Iris pigment epithelial cell (primary cell): ENCODE results near the gene HMCN1.

Experiments used
- DNase-seq: peaks from one replicate; pipeline ENCODE4 v3.0.0-alpha.2; 2011; ENCODE audit warnings: low read depth

Gene HMCN1

DNA sequence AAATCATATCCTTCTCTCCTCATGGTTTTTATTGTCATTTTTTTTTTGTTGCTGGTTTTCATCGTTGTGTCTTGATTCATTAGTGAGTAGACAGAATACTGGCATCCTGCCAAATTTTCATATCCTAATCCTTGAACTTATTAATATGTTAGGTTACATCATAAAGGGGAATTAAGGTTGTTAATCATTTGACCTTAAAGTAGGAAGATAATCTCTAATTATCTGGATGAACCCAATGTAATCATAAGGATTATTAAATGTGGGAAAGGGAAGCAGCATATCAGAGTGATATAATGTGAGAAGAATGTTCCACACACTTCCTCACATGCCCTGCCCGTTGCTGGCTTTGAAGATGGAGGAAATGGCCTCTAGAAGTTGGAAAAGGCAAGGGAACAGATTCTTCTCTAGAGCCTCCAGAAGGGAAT lies 299.7 kb downstream of the HMCN1 start:
- peak; percentile 30 for DNase-seq

DNA sequence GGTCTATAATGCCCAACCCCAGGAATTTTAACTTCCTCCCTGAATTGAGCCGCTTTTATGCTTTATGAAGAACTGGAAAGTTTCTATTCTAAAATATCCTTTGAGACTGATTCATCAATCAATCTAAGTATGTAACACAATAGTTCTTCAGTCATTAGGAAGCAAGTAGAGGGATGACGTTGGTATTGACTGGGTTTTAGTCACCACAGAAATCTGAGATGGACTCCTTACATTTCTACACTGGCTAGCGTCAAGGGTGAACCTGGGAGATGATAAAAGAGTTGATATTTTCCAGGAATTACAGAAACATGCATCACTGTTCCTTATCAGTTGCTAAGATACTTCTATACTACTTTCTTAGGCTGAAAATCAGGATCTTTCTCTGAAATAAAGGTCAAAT lies 308.0 kb downstream of the HMCN1 start:
- no peak for DNase-seq

DNA sequence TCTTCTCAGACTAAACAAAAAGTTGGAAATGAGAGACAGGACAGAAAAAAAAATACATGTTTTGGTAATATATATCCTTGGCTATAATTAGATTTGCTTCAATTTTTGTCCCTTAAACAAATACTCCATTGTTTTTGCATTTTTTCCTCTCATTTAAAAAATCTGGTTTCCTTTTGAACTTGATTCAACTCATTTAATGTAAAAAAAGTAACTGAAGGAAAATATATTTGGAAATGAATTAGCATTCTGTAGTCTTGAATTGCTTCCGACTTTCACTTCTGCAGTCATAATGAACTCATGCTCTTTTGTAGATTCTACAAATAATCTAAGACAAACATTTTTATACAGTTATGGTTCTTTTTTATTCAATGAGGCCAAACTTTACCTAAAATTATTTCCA lies 309.1 kb downstream of the HMCN1 start:
- DNase-seq, result no peak

DNA sequence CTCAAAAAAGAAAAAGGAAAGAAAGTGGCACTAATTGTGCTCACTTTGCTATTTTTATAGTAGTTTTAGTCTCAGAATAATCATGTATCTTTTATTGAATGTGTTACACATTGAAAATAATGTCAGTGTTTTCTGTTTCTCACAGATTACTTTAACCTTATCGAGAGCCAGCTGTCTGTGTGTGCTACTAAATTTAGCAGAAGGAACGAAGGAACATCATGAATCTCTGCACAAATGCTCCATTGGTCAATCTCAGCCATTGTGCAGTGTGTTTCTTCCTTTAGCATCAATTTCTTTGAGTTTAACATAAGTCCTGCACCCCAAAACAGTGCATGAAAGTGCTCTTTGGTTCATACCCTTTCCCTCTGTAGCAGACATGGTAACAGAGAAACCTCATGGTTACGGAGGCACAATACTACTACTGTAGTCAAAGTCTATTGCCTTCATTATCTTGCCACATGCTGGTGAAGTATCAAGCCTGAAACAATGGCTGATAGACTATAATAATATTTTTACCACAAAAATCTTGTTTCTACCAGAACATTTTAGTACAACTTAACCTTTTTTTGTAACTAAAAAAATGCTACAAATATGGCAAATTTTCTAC lies 310.0 kb downstream of the HMCN1 start:
- DNase-seq, result no peak

DNA sequence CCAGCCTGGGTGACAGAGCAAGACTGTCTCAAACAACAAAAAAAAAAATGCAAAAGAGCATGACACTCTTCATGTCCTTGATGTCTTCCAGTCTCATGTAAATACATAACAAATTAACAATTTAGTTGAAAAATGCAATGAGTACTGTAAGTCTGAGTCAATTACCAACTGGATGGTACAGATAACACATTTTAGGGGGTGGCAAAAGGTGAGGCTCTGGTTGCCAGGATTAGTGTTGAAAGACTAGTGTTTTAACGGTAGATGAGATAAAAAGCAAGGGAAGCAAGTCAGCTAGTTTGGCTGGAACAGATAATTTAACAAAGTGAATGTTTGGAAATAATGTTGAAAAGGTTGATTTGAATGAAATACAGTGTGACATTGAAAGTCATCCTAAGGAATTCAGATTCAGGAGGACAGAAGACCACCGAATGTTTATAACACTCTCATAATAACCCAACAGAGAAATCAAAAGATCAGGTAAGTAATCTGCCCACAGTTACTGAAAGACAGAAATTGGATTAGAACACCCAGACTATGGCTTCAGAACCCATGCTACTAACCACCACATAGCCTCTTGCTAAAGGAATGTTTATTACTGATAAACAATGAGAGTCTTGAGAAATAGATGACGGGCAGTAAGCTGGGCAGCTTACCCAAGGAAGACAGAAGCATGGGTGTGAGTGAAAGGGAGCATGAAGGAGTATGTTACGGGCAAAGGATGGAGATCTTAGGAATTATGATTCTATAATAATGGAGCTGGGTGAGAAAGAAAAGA lies 312.4 kb downstream of the HMCN1 start:
- DNase-seq, result peak; percentile 9

DNA sequence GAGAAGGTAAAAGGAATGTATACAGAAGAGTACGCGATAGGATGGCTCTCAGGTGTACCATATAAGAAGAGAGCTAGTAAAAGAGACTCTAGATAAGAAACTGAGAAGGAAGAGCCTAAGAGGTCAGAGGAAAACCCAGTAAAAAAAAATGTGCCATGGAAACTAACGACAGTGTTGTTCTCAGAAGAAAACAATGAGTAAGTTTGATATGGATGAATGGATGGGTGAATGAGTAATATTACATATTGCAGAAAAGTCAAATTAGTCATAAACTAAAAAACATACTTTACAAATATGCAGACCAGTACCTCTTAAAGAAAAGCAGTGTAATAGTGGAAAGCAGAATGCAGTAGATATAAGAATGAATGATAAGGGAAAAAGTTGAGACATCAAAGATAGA lies 316.2 kb downstream of the HMCN1 start:
- peak; percentile 35 for DNase-seq

DNA sequence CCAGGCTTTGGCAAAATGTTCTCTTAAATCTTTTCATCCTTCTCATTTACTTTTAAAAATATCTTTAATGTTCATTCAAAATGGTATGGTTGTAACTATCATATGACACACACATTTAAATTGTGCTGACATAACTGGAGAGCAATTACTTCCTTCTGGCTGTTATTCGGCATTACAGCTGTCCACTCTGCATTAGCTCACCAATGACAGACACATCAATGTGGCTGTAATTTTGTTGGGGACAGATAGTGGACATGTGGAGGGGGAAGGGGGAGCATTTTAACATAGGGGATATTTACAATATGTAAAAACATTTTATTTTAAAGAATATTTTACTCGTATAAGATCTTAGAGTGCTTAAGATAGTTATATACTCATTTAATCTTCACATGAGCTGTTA lies 319.8 kb downstream of the HMCN1 start:
- no peak for DNase-seq

DNA sequence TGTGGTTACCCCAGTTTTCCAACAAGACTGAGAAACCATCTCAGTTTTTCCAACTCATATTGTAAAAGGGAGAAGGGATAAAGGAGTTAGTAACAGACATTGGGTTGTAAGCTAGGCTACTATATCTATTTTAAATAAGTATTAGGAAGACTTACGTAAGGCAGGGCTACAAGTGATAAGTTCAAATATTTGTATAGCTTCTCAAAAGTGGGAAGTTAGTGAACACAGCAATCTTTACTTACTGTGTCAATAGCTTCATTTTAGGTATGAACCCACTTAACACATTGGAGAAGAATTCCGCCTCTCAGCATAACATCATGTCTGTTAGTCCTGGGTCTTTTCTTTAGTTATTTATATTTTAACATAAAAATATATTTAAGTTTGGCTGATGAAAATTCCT lies 320.7 kb downstream of the HMCN1 start:
- DNase-seq, result no peak

DNA sequence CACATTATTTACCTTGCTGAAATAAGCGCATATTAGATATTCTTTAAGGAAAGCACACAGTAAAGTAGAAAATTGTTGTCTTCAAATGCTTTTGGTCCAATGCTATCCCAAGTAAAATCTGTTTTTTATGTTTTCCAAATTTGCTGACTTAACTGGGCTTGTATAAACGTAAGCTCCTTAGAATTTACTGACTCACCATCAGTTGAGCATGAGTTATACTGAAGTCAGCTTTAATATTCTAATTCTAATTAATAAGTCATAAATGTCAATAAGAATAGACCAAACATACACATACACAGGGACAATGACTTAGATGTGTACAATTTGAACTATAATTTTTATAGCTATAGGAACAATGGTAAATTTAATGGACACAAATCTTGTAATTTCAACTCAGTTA lies 321.7 kb downstream of the HMCN1 start:
- peak; percentile 43 for DNase-seq

DNA sequence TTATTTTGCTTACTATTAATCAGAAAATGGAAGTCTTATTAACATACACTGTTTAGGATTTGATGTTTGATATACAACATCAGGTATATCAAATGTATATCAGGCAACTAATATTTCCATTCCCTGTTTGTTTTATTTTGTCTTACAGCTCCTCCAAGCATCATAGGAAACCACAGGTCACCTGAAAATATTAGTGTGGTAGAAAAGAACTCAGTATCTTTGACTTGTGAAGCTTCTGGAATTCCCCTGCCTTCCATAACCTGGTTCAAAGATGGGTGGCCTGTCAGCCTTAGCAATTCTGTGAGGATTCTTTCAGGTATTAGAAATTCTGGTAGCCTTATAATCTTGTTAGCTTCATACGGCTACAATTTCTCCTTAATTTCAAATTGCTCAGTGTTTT lies 322.9 kb downstream of the HMCN1 start:
- no peak for DNase-seq

DNA sequence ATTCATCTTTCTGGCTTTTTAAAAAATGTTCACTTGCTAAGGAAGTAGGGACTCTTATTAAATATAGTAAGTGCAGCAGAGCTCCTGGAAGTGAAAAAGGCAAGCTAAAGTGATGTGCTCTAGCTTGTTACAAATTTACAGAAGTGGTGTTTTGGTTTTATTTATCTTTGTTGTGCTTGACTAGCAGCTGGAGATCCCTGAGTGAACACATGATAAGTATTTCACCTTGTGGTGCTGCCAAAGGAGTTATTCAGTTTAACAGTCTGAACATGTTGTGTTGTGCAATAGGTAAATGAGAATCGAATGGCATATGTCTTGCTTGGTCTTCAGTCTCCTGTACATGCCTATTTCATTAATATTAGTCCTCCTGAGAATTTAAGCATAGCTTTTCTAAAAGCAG lies 325.1 kb downstream of the HMCN1 start:
- DNase-seq, result peak; percentile 78

DNA sequence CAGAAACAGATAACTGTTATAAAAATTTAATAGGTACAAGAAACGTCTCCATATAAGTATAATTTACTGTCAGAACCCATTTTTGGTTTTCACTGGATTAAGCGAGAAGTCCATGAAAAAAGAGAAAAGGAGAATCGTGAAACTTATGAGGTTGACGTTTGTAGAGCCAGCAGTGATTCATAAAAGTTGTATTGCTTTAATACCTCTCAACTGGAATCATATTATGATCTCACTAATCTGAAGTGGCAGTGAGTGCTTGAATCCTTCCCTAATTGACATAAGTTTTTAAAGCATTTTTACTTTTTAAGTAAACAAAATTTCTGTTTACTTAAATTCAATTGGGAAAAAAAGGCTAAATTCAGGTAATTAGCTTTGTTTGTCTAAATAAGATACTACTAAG lies 325.6 kb downstream of the HMCN1 start:
- DNase-seq, result no peak

DNA sequence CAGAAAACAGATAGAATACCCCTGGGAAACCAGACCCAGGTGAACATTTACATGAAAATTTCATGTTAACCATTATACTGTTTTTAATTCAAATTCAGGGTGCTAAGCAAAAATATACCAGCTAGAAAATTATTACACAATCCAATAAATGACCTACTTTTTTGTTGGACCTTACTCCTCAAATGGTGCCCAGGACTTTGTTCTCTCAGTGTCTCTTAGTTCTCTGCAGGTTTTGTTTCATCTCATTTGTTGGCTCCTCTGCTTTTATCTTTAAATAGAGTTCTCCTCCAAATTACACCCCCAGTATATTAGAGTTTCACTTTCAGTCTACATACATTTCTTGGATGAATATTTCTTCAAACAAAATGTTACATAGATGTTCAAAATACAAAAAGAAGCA lies 326.0 kb downstream of the HMCN1 start:
- DNase-seq, result no peak

DNA sequence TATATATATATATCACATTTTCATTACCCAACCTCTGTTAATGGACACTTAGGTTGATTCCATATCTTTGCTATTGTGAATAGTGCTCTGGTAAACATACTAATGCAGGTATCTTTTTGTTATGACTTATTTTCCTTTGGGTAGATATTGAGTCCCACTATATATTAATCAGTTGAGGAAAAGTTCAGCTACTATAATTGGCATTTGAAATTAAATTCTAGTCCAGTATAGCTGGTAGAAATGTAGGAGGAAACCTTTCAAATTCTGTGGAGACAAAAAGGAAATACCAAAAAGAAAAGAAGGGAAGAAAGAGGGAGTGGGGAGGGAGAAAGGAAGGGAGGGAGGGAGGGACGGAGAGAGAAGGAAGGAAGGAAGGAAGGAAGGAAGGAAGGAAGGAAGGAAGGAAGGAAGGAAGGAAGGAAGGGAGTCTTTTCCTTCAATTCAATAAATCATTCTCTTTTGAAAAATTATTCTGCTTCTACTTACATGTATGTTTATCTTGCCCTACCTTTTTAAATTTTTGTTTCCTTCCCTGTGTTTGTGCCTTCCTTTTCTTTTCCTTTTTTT lies 329.0 kb downstream of the HMCN1 start:
- no peak for DNase-seq

DNA sequence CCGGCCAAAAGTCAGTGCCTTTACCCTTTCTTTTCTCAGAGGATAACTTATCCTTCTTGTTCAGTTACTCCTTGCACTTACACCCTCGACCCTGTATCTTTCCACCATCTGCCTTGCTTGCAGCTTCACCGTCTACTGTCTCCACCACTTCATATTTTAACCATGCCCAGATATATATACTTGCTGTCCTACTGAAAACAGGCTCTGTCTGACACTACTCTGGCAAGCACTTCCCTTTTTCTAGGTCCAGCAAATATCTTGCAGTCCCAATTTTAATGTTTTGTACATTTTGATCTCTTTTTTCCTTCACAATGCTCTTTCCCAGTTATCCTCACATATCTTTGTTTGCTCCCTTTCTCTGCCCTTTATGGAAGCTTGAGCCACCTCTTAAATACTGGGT lies 332.2 kb downstream of the HMCN1 start:
- no peak for DNase-seq

DNA sequence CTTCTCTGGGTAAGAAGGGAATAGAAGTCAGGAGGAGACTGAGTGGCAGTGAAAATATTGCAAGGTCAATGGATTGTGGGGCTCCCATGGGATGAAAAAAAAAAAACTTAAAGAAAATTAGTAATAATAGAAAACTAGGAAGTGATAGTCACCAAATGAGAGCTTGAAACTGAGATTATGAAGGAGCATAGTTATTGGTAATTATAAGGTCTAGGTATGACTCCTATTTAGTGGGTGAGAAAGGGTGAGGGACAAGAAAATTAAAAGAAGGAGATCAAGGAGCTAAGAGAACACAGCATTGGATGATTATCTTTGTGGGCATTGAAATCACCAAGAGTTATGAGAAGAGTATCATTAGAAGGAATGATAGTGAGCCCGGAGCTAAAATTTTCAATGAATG lies 339.5 kb downstream of the HMCN1 start:
- no peak for DNase-seq

DNA sequence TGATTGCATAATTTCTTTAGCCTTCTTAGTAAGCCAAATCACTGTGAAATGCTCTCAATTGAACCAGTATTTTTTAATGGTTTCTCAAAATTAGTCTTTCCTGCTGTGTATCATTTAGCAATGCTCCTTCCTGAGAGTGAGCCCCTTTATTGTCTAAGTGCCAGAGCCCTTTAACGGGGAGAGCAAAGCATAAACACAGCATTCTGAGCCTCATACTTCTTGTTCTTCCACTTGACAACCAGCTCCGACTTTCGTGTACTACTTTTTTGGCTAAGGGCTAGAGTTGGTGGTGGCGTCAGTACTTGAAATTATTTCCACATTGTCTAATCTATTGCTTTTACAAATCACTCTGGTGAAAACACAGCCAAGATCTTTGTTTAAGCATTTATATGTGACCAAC lies 341.8 kb downstream of the HMCN1 start:
- no peak for DNase-seq

DNA sequence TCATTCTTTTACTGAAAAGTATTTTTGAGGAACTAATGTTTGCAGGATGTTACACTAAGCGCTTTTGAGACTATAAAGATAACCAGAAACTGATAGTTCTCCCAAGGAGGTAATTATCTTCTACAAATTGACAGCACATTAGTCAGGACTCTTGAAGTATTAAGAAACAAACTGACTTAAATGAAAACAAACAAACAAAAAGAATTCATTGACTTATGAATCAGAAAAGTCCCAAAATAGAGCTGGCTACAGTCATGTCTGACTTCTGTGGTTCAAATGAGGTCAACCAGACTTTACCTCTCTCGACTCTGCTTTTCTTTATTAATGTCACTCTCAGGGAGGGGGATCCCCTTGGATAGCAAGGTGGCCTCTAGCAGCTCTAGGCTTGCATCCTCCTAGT lies 344.1 kb downstream of the HMCN1 start:
- peak; percentile 55 for DNase-seq

DNA sequence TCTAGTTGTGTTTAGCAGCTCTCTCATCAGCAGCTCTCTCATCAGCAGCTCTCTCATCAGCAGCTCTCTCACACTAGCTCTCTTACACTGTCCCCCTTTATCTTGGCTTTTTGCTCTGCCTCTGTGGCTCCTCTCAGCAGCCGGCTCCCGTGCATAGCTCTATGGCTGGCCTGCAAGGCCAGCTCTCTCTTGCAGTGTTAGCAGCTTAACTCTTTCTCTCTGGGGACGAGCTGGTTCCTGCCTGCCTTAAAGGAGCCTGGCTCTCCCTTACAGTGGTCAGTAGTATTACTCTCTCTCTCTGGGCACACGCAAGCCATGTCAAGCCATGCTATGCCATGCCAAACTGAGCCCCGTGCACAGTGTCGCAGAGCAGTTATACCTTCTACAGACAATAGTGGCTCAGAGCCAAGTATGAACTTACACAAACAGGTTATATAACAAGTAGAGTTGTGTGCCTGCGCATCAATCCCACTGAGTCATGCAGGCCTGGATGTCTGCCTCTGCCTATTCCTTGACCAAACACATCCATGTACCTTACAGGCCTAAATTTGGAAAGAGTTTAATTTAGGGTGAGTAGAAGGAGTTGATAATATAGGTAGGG lies 345.0 kb downstream of the HMCN1 start:
- DNase-seq, result no peak

DNA sequence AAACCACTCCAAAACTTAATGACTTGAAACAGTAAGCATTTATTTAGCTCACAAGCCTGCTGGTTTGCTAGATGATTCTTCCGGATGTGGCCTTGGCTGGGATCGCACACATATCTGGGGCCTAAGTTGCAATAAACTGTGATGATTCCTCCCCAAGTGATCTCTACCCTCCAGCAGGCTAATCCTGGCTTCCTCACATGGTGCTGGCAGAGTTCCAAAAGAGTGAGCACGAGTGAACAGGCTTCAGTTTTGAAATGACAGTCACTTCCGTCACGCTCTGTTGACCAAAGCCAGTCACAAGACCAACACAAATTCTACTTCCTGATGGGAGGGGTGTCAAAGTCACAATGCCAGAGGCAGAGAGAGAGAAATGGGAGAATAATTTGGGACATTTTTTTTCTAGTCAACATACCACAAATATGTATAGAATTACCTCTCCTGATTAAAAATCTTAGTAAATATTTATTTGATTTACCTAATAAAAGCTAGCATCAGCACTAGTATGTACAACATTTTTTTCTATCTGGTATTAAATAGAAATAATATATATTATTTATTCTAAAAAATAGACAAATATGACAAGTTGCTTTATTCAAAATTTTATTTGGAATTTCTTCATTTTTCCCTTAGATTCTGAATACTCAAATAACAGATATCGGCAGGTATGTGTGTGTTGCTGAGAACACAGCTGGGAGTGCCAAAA lies 348.2 kb downstream of the HMCN1 start:
- DNase-seq, result peak; percentile 93

DNA sequence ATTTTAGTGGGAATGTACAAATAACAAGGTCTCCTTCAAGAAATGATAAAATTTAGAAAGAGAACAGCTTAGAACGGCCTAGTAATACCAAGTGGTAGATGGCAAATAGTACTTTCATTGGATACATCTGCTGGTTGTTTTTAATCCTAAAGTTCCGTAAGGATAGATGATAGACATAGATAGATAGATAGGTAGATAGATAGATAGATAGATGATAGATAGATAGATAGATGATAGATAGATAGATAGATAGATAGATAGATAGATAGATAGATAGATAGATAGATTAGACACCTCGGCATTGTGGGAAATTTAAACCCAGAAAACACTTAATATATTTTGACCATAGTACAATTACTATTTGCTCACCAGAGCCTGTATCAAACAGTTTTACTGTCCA lies 352.4 kb downstream of the HMCN1 start:
- DNase-seq, result no peak

DNA sequence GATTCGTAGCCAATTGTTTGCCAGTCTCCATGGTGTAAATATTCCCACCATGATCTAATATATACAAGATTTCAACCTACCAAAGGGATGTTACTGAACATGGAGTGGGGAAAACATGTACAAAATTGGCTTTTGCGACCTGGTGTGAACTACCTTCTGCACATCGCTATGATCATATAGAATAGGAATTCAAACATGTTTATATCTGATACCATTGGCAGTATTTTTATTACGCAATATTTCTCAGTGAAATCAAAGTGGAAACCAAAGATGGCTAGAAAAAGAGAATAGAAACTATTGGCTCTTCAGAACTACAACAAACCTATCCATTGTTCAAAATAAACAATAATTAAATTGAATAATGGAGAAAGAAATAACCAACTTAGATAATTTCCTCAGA lies 355.7 kb downstream of the HMCN1 start:
- DNase-seq, result peak; percentile 60
